DMS79 treated with DMSO at 0.1 percent for 48 hours (cell line): ENCODE results near the gene CRYBA2.
A peak's percentile ranks its signal among the peaks of the same experiment; 100 is the strongest.

Source experiments
- DNase-seq: peaks from one replicate; lab custom pipeline; 2025; lab: John Stamatoyannopoulos, UW

CRYBA2 gene

GRCh38 chr2:218982586-218983262 lies 10.5 kb downstream of the CRYBA2 start:
- DNase-seq: no peak

- DNase-seq: peak; percentile 69
These were observed 11.2 kb downstream of the CRYBA2 start for GRCh38 chr2:218981881-218982585.

- DNase-seq: no peak
These were observed 11.8 kb downstream of the CRYBA2 start for GRCh38 chr2:218981390-218981880.

- DNase-seq: peak; percentile 56
These were observed 12.4 kb downstream of the CRYBA2 start for GRCh38 chr2:218980735-218981389.

GRCh38 chr2:218979846-218980734 lies 13.1 kb downstream of the CRYBA2 start:
- peak; percentile 84 for DNase-seq

- no peak for DNase-seq
These were observed 18.0 kb downstream of the CRYBA2 start for GRCh38 chr2:218975060-218975777.

GRCh38 chr2:218970894-218971293 lies 22.3 kb downstream of the CRYBA2 start:
- DNase-seq: no peak

- DNase-seq: peak; percentile 46
These were observed 29.0 kb downstream of the CRYBA2 start for GRCh38 chr2:218964041-218964771.

- peak; percentile 75 for DNase-seq
These were observed 29.6 kb downstream of the CRYBA2 start for GRCh38 chr2:218963601-218964000.

- peak; percentile 97 for DNase-seq
These were observed 30.2 kb downstream of the CRYBA2 start for GRCh38 chr2:218962859-218963492.

- DNase-seq: peak; percentile 50
These were observed 31.3 kb downstream of the CRYBA2 start for GRCh38 chr2:218961651-218962570.

- DNase-seq: no peak
These were observed 32.0 kb downstream of the CRYBA2 start for GRCh38 chr2:218961229-218961628.

GRCh38 chr2:218960309-218961165 lies 32.7 kb downstream of the CRYBA2 start:
- peak; percentile 22 for DNase-seq

- DNase-seq: no peak
These were observed 33.4 kb downstream of the CRYBA2 start for GRCh38 chr2:218959761-218960308.

- peak; percentile 87 for DNase-seq
These were observed 34.0 kb downstream of the CRYBA2 start, which contains the start of gene CDK5R2 for GRCh38 chr2:218959141-218959731. CDK5R2 (plus strand) TSS chr2:218959666; CDS start chr2:218959821, 155 bp downstream.

- DNase-seq: no peak
These were observed 34.9 kb downstream of the CRYBA2 start for GRCh38 chr2:218958276-218958675.

- no peak for DNase-seq
These were observed 35.6 kb downstream of the CRYBA2 start for GRCh38 chr2:218957671-218958070.
